ENCODE results near the gene DNAJC1.

Gene DNAJC1

DNA sequence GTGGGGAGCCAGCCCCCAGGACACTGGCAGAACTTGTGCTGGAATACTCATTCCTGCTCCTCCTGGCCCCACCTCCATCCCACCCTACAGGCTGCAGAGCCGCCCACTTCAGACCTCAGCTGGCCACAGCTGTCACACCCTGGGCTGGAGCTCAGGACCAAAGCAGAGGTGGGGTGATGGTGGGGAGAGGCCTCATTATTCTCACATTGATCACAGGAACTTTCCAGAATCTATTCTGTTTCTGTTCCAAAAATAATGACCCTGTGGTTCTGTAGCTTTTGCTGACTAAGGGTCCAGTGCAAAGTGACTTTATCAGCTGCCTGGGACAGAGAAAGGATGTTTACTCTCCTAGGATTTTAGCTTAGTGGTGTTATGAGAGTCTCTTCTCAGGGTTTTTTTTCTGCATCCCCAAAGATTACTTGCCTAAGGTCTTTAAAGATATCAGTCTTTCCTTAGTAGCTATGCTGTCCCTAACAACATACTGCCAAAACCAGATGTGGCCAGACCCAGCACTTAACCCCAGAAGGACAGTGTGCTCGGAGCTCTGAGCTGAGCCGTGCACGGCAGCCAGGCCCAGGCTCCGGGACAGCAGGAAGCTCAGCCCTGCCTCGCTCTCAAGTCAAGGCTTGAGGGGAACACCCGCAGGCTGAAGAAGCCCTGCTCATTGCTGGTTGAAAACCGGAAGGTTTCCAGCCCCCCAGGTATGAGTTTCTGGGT lies 246.2 kb downstream of the DNAJC1 start:
- no peak for DNase-seq

DNA sequence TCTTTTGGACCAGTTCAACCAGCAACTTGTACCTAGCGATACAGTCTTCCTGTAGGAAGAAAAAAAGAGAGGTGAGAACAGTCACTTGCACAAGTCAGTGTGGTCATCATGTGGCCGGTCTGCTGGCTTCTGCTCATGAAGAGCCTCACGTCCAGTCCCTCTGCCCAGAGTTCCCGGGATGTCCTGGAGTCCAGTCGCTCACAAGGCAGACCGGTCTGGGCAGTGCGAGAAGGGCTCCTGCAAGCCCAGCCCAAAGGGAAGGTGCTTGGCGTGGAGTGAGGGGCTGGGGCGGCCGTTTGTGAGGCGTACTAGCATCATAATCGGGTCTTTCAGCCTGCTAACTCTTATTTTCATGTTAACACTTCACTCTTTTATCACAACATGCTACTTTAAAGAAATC lies 246.8 kb downstream of the DNAJC1 start:
- no peak for DNase-seq

DNA sequence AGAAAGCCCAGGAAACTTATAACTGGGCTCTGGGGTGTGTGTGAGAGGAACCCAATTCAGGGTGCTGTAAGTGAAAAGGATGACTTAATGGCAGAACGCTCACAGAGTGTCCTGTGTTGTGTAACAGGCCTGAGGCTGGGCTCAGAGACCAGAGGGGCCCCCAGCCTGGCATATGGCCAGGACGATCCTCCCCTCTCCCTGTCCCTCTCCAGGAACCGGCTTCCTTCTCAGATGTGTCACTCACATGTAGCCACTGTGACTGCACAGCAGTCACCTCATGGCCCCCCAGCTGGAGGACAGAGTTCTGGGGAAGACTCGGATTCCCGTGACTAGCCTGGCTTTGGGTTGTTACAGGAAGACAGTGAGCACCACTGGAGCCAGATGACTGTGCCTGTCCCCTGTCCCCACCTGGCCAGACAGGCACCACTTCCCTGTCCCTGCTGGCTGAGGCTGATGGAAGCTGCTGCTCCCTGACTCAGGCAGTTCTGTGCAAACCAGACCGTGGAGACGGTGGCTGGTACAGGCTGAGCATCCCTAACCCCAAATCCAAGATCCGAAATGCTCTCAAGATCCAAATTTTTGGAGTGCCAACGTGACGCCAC lies 249.0 kb downstream of the DNAJC1 start:
- DNase-seq = no peak

DNA sequence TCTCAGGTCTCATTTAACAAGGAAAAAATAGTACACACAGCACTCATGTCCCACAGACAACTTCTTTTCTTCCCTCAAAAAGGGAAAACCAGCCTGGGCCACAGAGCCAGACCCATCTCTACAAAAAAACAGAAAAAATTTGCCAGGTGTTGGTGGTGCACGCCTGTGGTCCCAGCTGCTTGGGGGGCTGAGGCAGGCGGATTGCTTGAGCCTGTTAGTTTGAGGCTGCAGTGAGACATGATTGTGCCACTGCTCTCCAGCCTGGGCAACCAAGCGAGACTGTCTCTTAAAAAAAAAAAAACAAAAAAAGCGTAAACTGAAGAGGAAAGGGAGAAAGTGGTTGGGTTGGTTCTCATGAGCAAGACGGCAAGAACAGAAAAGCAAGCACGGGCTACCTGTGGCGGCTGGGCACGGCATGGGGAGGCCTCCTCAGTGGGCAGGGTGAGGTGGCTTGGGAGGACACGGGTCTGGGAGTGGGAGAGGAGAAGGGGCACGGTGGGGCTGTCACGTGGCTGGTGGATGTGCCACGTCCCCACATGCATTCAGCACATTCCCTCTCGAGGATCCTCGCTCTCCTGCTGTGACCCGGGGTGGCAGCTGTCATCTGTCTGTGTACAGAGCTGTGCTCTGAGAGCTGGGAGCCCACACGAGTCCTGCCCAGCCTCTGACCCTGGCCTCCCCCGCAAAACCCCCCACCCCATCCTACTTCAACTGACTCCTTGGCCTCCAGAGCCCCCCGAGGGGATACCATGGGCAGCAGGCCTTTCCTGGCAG lies 249.8 kb downstream of the DNAJC1 start:
- no peak for DNase-seq

DNA sequence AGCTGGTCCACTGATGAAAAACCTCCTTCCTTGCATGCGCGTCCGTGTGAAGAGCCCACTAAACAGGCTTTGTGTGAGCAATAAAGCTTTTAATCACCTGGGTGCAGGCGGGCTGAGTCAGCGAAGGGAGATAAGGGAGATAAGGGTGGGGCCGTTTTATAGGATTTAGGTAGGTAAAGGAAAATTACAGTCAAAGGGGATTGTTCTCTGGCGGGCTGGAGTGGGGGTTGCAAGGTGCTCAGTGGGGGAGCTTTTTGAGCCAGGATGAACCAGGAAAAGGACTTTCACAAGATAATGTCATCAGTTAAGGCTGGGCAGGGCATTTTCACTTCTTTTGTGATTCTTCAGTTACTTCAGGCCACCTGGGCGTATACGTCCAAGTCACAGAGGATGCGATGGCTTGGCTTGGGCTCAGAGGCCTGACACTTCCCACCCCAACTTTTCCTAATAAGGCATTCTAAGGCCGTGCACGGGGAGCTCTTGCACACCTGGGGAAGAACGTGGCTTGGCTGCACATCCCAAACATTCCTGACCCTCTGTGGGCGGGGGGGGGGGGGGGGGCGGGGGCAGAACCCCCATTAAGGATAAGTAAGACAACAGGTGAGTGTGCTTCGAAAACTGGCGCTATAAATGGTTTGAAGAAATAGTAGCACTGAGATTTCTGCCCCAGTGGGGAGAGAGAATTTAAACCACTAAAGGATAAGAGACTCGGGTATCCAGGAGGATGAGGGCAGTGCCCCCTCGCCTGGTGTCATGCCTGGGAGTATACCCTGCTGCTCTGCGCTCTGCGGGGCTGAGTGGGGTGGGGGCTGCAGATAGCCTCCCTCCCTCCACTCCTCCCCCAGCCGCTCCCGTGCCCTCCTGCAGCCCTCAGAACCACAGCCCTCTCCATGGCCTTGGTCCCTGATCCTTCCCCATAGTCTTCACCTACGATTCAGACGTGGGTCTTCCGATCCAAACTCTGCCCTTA lies 251.9 kb downstream of the DNAJC1 start:
- DNase-seq = peak; percentile 100

DNA sequence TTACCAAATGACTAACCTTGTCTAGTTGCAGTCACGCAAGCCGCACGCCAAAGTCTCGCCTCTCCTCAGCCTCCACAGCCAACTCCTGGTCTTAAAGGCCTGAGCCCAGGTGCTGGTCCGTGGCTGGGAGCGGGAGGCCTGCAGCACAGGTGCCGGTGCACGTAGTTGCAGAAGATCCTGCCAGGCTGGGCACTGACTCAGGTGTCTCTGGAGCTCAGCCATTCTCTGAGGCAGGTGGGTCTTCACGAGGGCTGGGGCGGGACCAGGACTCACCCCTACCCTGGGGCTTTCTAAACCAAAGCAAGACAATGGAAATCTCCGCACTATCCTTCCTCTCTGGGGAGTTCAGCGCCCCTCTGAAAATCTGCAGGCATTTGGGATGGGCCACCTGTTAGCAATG lies 253.1 kb downstream of the DNAJC1 start:
- DNase-seq = no peak

DNA sequence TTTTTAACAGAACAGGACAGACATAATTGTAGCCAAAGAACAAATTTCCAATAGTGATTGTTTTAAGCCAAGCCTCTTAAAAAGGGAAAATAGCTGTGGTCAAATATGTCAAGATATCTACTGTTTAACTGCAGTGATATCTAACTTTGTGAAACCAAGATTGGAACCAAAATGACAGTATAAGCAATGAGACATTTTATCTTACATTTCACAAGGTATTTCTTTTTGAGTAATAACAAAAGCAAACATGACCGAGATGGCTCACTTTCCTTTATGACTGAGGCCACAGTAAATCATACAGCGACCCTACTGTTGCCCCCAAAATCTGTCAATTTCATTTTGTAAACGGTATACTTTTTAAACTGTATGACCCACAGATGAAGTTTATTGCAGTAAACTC lies 253.7 kb downstream of the DNAJC1 start:
- DNase-seq = no peak

DNA sequence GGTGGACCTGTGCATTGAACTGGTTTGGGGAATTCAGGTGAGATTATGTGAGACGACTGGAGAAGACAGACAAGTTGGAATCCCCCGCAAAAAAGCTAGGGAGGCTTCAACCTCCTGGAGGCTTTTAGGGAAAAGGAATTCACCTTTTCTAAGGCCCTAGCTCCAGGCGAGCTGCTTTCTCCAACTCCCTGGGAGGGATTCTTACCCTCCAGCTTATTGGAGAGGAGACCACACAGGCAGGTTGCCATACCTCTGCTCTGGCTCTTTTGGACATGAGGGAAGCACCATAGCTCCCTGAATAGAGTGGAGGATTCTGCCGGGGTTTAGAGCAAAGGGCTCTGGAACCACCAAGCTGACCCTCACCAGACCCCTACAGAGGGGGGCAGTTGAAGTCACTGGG lies 255.7 kb downstream of the DNAJC1 start:
- no peak for DNase-seq

DNA sequence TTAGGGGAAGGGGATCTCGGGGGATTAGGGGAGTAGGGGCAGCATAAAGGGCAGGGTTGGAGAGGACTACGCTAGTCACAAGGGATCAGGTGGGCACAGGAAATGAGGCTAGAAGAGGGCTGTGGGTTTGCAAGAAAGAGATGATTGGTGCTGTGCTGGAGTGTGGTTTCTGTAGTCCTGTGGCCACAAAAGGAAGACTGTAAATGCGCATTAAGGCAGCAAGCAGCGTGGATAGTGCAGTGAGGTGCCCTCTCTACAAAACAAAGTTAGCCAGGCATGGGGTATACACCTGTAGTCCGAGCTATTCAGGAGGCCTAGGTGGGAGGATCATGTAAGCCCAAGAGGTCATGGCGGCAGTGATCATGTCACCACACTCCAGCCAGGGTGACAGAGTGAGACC lies 257.4 kb downstream of the DNAJC1 start:
- DNase-seq = no peak

DNA sequence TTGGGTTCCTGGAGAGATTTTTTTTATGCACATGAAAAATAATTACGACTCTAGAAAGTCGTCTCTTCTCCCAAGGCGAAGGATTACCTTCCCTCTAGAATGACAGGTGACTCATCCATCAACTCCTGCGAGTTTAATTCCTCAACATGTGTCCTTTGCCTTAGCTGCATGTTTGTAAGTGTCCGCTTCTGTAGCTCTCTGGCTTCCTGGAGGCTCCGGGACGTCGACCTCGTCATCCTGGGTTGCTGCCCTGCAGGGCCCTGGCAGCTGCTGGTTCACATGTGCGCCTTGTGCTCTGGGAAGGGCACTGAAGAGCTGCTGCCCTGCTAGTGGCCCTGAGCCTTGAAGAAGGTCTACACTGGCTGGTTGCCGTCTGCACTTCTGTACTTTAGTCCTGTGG lies 259.3 kb downstream of the DNAJC1 start:
- DNase-seq = no peak

DNA sequence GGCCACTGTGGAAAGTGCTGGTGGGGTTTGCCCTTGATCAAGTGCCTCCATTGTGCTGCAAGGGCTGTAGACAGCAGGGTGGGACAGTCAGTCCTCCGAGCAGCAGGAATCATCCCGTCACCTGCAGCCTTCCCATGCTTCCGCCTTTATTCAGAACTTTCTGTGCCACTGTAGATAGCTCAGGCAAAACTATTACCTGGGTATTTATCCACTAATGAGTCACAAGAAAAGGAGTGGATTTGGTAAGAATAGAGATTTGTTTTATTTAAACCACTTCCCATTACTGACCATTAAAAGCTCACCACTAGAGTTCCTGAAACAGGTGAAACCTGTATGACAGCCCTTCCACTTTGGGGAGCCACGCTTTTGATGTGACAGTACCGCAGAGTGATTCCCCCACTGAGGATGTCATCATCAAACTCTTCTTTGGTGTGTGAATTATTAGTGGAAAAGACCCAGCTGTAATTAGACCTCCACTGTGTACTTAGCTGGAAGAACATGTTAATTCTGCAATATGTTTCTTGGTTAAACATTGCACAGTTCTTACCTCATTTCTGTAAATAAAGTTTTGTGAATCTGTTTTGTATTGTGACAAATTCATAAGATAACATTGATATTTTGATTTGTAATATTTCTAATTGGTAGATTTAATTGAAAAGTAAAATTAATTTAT lies 260.7 kb downstream of the DNAJC1 start:
- no peak for DNase-seq

DNA sequence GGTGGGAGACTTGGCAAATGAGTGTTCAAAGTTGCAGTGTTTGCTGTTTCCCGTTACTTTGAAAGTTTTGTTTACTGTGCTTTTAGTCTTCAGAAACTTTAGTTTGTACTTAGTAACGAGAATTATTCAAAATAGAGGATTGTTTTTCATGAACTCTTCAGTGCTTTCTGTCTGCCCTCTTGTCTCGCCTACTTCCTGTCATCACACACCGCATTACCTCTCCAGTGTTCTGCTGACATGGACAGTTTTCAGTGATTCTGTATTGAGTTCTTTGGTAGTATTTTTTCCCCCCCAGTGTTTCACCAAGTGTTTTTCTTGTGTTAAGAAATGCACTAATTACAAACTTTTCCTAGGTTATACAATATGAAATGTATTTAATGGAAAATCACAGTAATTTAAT lies 262.5 kb downstream of the DNAJC1 start:
- DNase-seq = no peak

DNA sequence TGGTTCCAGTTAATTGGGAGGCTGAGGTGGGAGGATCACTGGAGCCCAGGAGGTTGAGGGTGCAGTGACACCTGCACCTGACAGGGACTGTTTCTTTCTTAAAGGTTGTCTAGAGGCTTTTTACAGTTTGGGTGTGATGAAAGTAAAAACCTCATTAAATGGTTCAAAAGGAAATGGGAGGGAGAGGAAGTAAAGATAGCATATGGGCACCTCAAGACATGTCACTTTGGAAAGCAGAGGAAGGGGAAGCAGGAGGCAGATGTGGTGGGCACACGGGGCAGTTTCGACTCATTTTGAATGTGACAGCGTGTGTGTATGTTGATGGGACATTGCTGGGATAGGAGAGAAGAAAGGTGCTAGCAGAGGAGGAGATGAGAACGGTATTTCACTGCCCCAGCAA lies 266.4 kb downstream of the DNAJC1 start:
- DNase-seq = no peak

DNA sequence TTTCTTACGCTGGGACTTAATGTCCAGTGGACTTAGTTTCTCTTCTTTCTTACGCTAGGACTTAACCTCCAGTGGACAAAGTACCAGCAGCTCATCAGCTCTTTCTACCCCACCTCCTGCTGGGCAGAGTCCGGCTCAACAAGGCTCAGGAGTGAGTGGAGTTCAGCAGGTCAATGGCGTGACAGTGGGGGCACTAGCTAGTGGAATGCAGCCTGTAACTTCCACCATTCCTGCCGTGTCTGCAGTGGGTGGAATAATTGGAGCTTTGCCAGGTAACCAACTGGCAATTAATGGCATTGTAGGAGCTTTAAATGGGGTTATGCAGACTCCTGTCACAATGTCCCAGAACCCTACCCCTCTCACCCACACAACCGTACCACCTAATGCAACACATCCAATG lies 269.8 kb downstream of the DNAJC1 start:
- DNase-seq = no peak

DNA sequence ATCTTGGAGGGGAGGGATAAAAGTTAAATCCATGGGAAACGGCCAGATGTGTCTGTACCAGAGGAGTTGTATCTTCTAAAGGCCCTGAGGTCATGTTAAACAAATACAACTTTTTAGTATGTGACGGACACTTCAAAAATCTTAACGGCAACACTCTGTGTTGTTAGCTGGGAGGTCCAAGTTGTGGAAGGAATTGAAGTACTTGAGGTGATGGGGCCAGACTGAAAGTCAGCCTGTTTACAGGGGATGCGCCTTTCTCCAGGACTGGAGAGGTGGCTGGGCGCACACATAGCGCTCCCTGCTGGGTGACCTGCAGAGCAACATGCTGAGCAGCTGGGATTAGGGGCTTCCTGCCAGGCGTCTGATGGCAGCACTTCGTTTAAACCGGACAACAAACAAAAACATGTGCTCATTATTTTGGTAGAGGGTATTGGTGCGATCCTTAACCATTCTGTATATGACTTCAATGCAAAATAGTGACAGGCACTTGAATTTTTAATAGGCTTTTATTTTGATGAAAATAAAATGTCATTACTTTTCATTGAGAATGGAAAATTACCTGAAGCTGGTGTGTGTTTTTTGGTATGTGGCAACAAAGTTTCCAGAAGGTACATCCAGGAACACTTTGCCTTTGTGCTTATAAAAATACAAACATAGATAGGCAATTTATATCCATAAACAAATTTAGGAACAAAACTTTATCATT lies 271.3 kb downstream of the DNAJC1 start:
- peak; percentile 30 for DNase-seq

DNA sequence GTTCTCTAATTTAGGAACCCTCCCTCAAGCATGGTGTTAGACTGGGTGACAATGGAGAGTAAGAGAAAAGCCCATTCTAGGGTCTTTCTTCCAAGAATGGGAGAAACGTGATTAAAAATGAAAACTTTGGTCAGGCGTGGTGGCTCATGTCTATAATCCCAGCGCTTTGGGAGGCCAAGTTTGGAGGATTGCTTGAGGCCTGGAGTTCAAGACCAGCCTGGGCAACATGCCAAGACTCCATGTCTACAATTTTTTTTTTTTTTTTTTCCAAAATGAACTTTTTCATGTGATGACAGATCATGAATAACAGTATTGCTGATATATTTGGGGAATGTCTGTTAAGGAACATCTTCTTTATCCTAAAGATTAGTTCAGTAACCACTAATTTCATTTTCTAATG lies 274.9 kb downstream of the DNAJC1 start:
- DNase-seq = no peak

DNA sequence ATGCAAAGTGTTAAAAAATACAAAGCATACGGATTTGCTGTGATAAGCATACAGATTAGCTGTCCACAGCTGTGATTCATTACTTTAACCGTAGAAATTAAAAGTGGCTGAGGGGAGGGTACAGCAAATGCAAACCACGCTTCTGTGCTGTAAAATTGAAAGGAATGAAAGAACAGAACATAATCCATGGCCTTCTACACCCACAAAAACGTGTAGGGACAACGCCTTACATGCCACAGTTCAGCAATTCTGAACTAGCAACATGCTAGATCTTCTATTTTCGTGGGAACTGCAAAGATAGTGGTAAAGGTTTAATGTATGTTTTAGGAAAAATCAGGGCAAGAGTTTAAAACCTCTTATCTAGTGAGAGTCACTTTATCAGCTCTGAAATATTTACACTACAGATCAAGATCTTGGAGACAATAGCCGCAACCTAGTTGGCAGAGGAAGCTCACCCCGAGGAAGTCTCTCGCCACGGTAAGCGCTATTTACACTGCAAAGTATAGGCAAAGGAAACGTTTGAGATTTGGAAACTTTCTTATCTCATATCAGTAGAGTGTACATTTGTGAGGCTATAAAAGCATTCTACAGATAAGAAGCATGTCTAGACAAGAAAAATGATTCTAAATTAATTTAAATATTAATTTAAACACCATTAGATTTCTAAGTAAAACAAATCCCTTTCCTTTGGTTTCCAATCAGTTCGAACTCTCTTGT lies 275.9 kb downstream of the DNAJC1 start:
- DNase-seq = no peak

DNA sequence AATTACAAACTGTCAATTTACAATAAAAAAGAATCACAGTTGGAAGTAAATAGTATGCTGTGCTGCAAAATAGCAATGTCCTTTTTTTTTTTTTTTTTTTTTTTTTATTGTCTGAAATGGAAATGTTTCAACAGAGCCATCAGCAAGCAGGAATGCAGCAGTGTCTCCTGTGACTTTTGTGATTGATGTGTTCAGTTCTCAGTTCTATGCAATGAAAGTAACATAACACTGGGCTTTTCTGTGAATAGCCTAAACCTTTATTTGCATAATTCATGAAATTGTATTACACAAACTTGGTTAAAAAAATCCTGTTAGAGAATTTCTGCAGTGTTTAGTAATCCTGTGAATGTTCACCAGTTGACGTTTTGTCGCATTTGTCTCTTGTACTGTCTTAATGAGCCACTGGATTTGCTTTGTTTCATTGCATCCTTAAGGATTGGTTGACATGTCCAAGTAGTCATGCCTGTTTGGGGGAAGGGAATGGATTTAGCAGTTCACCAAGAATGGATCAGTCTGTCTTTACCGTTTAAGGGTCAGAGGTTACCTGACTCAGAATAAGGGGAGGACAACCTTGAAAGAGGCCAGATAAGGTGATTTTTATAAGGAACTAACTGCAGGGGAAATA lies 276.8 kb downstream of the DNAJC1 start:
- DNase-seq = no peak

DNA sequence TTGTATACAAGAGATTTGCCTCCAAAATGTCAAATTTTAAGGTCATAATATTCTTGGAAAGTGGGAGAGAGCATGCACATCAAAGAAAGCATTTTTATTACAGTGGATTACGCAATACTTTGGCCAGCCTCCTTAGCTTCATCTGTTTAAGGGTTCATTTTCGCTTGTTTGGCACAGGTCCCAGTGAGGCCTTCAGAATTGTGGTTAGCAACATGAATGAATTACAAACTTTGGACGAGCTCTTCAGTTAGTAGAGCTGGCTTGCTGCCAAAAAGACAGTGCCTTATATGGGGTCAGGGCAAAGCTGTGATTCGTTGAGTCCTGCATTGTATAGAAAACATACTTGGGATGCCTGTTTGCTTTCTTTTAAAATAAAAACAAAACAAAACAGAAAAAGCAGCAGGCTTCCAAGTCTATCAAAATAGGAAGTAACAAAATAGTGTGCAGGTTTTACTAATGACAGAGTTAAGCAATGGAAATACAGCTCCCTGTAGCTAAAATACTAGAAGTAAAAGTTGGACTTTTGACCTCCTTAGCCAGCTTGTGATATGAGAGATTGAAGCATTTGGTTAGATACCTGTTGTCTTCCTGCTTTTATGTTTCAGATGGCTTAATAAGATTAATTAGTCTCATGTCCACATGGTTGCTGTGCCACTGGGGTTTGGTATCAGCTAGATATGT lies 278.7 kb downstream of the DNAJC1 start:
- peak; percentile 92 for DNase-seq

DNA sequence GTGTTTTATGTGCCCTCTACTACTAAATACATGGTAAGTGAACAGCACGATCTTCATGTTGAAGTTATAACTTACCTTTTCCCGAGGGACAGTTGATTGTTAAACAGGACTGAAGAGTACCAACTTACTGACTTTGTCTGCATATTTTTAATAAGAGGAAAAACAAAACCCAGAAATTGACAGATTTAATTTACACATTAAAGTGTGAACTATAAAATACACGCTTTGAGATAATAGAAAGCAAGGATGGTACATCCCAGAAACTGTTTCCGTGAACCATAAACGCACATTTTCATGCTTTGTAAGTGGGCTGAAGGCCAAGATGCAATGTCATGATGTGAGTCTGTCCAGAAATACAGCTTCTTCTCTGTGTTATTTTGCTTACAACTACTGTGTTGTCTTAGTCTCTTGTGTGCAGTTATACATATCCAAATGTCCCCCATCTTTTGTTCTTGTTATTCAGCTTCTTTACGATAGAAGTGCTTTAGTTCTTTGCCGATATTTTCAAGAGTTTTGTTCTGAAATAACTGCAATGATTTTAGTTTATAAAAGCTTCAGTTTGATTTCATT lies 279.4 kb downstream of the DNAJC1 start:
- DNase-seq = no peak
